ENCODE measurements around the gene AHCYL1. TPM values are rescaled to one million over a fixed set of nuclear protein-coding genes. Genes with fewer than 3 reads are reported as not detected.

Gene AHCYL1
- total RNA-seq, 1 experiment from 2014 or later: 26.3 TPM

GRCh38 chr1:110067893-110068645, 83.5 kb downstream of the AHCYL1 start:
- in situ Hi-C loops (cut with HindIII; ENCODE audit: low pct_unique_long_range_greater_than_20kb, low sequenced_read_pairs): no loop called here
- DNase-seq (ENCODE audit: low read depth): no peak

DNA sequence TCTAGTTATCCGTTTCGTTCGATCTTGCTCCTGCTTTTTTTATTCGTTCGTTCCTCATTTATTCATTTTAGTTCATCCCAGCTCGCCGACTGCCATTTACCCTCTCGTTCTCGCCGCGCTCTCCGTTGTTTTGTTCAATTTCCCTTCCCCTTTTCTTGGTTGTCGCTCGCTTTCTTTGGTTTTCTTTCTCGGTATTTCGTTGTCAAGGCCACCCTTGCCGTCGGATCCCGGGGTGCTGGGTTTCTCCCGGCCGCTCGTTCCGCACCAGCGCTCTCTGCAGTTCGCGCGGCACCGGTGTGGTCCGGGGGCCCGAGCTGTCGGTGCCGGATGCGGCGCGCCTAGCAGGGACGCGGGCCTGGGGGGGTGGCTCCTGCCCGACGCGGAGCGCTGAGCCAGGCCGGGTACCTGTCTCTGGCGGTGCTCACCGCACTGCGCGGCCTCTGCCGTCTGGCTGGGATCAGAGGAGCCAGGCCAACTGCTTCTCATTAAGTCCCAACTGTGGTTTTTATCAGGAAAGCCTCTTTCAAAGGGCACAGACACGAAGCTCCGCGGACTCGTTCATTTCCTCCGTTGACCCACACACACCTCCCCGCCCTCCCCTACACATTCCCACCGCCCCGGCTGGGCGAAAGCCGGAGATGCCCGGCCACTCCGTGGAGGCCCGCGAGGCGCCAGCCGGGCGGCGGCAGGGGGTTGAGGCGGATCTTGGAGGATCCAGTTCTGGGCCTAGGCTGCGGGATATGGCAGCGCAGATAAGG, 84.3 kb downstream of the AHCYL1 start:
- DNase-seq (ENCODE audit: low read depth): no peak
- in situ Hi-C loops (cut with HindIII; ENCODE audit: low pct_unique_long_range_greater_than_20kb, low sequenced_read_pairs): no loop called here

DNA sequence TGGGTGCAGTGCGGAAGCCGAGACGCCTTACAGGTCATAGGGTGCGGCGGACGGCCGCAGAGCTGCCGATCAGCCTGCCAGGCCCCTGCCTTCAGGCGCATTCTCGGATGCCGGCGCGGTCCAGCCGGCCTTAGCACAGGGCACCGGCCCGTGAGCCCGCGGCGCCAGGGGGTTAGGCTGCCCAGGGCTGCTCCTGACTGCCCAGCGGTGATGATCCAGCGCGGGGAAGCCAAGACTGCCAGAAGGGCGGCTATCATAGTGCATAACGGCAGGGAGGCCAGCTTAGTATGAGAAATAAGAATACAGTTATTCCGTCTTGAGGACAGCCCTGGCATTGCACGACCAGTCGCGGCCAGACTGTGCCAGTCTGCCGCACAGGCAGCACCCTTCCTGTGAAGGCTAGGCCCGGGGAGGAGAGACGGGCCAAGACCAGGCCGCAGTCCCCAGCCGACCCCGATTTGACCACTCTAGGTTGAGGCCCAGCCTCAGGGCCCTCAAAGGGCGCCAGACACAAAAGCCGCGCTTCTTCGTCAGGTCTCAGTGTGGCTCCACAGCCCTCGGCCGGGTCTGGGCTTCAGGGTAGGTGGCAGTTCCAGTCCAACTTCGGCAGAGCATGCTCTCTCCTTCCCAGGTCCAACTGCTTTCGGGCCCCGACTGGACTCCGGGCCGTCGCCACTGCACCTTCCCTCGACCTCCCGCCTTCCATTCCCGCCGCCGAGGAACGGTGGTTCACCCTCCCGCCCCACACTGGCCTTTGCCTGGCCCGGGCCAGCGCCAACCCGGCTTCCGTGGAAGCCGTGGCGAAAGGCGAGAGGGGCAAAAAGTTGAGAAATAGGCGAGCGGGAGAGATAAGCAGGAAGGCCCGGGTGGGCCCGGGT, 85.1 kb downstream of the AHCYL1 start:
- no peak for DNase-seq (ENCODE audit: low read depth)
- in situ Hi-C loops (cut with HindIII; ENCODE audit: low pct_unique_long_range_greater_than_20kb, low sequenced_read_pairs): no loop called here

DNA sequence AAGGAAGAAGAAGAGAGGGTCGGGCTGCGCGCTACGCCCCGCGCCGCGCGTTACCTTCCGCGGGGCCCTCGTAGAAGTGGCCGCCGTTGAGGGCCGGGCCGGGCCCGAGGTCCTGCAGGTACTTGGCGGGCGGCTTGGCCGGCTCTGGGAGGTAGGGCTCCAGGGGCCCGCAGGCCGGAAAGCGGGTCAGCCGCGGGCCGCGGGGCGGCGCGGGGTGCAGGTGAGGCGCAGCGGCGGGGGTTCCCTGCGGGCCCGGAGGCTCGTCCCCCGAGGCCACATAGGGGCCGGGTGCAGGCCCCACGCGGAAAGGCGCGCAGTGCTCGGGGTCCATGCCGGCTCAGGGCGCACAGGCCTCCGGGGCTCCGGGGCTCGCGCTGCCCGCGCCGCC, 85.7 kb downstream of the AHCYL1 start:
- no peak for DNase-seq (ENCODE audit: low read depth)
- in situ Hi-C loops (cut with HindIII; ENCODE audit: low pct_unique_long_range_greater_than_20kb, low sequenced_read_pairs): no loop called here

DNA sequence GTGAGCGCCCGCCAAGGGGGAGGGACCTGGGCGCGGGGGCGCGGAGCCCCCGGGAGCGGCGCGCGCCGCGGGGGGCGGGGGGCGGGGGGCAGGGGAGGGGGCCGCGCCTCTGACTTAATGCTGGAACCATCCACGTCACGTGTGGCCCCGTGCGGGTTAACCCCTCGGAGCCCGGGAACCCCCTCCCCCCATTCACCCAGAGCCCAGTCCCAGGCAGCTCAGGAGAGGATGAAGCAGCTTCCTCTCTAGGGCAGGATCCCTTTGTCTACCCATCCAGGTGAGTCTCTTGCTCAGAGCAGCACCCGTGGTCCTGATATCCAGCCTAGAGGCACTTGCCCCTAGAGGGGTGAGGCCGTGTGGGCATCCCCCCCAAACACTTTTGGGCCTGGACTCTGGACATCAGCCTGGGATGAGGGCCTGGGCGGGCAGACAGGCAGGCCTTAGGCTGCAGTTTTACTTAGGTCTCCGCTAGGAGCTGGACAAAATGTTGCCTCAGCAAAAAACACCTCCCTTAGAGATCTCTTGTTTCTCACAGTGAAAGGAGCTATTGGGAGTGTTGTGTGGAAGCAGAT, 86.2 kb downstream of the AHCYL1 start, which contains the start of gene ALX3:
TSS of gene ALX3 (minus strand) at position 2 of the 572 bp plus-strand sequence. CDS start 60 bp downstream, outside the sequence.
- in situ Hi-C loops (cut with HindIII; ENCODE audit: low pct_unique_long_range_greater_than_20kb, low sequenced_read_pairs): no loop called here
- no peak for DNase-seq (ENCODE audit: low read depth)

Other genes starting within 250 kb of the AHCYL1 start
- 90.4 and 119 TPM in 2 replicates for gene GSTM3, start 243.7 kb upstream of the AHCYL1 start, total RNA-seq (2014; rRNA removed; shearing (Covaris generic); ENCODE audit: low replicate concordance)
- gene EPS8L3, start 220.8 kb upstream of the AHCYL1 start, total RNA-seq (2014; rRNA removed; shearing (Covaris generic); ENCODE audit: low replicate concordance): not detected in 2 replicates
- gene CSF1, start 73.9 kb upstream of the AHCYL1 start, total RNA-seq (2014; rRNA removed; shearing (Covaris generic); ENCODE audit: low replicate concordance): 13.8 and 42.1 TPM in 2 replicates
- gene STRIP1, start 49.9 kb downstream of the AHCYL1 start, total RNA-seq (2014; rRNA removed; shearing (Covaris generic); ENCODE audit: low replicate concordance): 11.9 and 16.5 TPM in 2 replicates
- not detected in 2 replicates for gene ALX3, start 85.9 kb downstream of the AHCYL1 start, total RNA-seq (2014; rRNA removed; shearing (Covaris generic); ENCODE audit: low replicate concordance)
- gene UBL4B, start 127.7 kb downstream of the AHCYL1 start, total RNA-seq (2014; rRNA removed; shearing (Covaris generic); ENCODE audit: low replicate concordance): not detected in 2 replicates
- gene SLC6A17, start 165.7 kb downstream of the AHCYL1 start, total RNA-seq (2014; rRNA removed; shearing (Covaris generic); ENCODE audit: low replicate concordance): 1.3 and 3.2 TPM in 2 replicates
- 1.1 and 4.9 TPM in 2 replicates for gene KCNC4, start 225.5 kb downstream of the AHCYL1 start, total RNA-seq (2014; rRNA removed; shearing (Covaris generic); ENCODE audit: low replicate concordance)